T-helper 22 cell (primary cell): Measurements from ENCODE around the gene LRRC37A.
"Not testable (repeated sequence)": the region's sequence is repeated elsewhere in the genome, so short reads cannot be mapped to it uniquely, and the experiment has no call there.

ENCODE experiments used
- DNase-seq: peaks from one replicate; pipeline ENCODE4 v3.0.0-alpha.2; 2020; ENCODE audit warnings: low read depth

LRRC37A gene

DNA sequence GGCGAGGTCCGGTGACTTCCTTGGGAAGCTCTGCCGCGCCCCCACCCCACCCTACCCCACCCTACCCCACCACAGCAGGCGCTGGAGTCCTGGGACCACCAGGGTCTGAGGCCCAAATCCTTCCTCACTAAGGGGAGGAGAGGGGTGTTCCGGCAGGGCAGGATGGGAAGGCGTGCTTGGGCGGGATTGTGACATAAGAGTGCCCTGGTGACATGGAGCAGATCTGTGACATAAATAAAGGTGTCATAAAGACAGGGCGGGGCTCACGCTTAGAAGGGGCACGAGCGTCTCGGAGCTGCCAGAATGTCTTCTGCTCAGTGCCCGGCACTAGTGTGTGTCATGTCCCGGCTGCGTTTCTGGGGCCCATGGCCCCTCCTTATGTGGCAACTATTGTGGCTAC is at the start of gene LRRC37A:
LRRC37A (plus strand) TSS at position 301 of the 400 bp plus-strand sequence; CDS start at position 304, 3 bp downstream.
- not testable (repeated sequence) for DNase-seq

DNA sequence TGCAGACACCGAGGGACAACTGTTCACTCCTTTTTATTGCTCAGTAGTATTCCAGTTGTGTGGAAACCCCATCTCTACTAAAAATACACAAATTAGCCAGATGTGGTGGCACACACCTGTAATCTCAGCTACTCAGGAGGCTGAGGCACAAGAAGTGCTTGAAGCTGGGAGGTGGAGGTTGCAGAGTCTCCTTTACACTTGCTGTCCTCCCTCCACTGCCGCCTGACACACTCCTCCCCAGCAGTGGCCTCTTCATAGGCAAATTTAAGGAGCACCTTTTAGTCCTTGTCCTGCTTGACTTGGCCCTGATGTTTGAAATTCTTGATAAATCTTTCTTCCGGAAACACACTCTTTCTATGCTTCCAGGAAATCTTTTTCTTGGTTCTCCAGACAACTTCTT is 45.8 kb upstream of the LRRC37A start:
- DNase-seq = not testable (repeated sequence)

GRCh38 chr17:46252804-46253203 is 42.1 kb upstream of the LRRC37A start:
- DNase-seq = not testable (repeated sequence)

DNA sequence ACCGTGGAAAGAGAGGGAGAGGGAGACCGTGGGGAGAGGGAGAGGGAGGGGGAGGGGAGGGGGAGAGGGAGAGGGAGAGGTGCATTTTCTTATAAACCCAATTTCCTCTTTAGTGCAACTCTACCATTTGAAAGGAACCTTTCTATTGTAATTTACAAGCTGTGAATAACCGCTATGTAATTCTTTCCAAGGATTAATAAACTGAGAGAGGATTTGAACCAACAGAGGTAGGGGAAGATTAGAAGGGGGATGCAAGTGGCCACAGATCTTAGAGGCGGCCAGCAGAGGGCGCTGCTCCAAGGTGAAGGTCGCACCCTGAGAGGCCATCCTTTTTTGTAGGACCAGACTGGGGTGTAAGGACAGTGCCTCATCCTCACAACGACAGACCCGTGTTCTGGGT is 41.2 kb upstream of the LRRC37A start:
- DNase-seq = peak; percentile 51

DNA sequence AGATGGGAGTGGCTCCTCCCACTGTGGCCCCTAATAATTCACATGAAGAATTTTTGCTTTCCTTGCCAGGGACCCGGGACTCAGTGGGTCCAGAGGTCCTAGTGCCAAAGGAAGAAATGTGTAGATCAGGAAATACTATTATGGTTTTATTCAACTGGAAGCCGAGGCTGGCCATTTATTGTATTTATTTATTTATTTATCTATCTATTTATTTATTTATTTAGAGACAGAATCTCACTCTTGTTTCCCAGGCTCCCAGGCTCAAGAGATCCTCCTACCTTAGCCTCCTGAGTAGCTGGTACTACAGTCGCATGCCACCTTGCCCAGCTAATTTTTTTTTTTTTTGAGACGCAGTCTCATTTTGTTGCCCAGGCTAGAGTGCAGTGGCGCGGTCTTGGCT is 40.7 kb upstream of the LRRC37A start:
- not testable (repeated sequence) for DNase-seq

DNA sequence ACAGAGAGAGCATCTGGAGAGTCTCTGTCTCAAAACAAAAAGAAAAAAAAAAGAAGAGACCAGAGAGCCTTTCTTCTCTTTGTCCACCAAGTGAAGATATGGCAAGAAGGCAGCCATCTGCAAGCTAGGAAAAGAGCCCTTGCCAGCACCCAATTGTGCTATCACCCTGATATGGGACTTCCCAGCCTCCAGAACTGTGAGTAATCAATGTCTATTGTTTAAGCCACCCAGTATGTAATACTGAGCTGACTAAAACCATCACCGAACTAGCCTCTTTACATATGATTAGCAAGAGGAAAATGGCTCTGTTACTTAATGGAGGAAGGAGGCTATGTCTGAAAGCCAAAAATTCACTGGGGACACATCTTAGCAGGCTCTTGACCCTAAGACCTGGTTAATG is 38.6 kb upstream of the LRRC37A start:
- DNase-seq = not testable (repeated sequence)

DNA sequence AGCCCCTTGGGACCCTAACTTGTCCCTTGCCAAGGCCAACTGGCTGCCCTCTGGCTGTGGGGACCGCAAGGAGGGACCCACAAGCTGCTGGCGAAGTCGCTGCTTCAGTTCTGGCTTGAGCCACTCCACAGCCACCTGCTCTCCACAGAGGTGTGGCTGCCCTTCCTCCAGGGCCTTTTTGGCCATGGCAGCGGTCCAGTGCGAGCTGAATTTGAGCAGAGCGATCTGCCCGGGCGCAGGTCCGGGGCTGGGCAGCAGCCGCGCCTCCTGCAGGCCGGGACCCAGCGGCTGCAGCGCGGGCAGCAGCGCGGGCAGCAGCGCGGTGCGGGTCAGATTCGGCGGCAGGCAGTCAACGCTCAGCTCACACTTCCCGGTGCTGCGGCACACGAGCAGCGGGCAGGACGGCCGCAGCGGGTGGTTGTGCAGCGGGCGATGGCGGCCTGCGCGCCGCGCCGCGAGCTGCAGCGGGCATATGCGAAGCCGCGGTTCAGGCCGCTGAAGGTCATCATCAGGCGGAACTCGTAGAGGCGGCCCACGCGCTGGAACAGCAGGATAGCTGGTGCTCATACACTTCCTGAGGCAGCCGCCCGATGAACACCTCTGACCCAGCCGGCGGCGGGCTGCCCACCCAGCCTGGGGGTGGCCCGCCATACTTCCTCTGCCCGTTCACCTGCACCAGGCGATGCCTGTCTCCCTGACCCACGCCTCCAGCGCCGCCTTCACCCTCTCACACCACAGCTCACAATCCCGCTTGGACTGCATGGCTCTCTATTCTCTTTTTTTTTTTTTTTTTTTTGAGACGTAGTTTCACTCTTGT is 34.9 kb upstream of the LRRC37A start:
- DNase-seq = not testable (repeated sequence)

GRCh38 chr17:46262271-46262670 is 32.7 kb upstream of the LRRC37A start:
- no peak for DNase-seq

DNA sequence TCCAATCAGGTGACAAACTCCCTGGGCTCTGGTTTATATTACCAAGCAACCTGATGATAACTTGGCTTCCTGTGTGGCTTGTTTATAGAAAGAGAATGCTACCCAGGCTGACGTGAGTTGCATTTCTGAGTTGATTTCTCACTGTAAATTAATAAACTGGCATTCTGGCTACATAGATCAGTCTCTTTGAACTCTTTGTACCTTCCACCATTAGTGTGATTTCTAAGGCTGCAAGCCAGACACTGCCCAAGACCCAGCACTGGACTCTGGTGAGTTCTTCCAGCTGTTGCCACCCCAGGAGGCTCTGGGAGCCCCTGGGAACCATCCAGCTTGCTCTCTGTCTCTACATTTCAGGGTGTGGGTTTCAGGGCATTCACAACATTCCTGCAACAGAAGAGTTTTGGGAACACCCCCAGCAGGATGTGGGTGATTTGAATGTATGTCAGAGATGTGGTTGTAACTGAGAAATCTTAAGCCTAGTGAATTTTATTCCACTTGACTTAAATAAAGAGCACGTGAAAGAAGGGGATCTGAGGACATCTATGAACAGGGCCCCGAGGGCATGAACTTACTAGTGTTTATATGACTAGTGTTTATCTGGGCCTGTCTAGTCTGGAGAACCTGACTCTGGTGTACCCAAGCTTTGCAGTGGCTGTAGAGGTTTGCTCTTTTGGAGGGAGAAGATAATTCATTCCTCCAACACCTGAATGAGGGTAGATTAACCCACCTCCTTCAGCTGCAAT is 30.3 kb upstream of the LRRC37A start:
- DNase-seq = peak; percentile 19

- not testable (repeated sequence) for DNase-seq
Measured at GRCh38 chr17:46266063-46266655, 28.8 kb upstream of the LRRC37A start.

GRCh38 chr17:46266656-46267544 is 28.0 kb upstream of the LRRC37A start:
- DNase-seq = peak; percentile 75

DNA sequence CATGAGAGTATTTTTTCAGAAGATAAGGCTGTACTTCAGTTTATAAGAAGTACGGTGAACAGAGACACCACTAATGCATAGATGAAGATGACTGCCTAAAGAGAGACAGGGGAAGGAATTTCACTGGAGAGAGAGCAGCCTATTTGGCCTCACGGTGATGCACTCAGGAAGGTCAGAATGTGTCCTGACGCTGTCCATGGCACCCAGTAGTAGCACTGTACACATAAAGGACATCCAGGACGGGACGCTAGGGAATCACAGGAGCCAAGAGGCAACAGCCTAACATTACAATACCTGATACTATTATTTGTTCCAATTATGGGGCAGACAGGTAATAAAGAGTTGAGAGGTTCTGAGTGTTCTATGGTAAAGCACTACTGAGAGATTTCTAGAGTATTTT is 24.9 kb upstream of the LRRC37A start:
- no peak for DNase-seq

- no peak for DNase-seq
Measured at GRCh38 chr17:46273541-46274236, 21.2 kb upstream of the LRRC37A start.

- no peak for DNase-seq
Measured at GRCh38 chr17:46274238-46274637, 20.7 kb upstream of the LRRC37A start.

- not testable (repeated sequence) for DNase-seq
Measured at GRCh38 chr17:46276728-46277479, 18.0 kb upstream of the LRRC37A start.

GRCh38 chr17:46281336-46281735 is 13.6 kb upstream of the LRRC37A start:
- DNase-seq = not testable (repeated sequence)

DNA sequence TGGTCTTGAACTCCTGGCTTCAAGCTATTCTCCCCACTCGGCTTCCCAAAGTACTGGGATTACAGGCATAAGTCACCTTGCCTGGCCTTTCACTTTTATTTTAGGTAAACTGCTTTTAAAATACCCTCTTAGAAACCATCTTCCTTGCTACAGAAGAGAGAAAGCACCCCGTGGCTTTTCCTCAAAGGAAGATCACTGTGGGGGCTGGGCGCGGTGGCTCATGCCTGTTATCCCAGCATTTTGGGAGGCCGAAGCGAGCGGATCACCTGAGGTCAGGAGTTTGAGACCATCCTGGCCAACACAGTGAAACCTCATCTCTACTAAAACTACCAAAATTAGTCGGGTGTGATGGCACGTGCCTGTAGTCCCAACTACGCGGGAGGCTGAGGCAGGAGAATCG is 12.3 kb upstream of the LRRC37A start:
- DNase-seq = not testable (repeated sequence)

DNA sequence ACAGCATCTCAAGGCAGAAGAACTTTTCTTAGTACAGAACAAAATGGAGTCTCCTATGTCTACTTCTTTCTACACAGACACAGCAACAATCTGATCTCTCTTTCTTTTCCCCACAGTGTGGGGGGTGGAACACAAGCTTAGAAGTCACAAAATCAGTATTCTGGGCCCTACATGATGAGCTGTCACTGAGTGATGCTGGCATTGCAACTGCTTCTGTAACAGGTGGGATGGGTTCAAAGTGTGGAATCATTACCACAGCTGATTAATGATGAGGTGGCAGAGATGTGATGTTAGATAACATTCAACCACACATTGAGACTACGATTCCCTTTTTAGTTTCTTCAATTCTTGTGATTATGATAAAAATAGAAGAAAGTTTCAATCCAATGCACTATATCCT is 10.5 kb upstream of the LRRC37A start:
- peak; percentile 39 for DNase-seq

- not testable (repeated sequence) for DNase-seq
Measured at GRCh38 chr17:46285500-46285899, 9.4 kb upstream of the LRRC37A start.

DNA sequence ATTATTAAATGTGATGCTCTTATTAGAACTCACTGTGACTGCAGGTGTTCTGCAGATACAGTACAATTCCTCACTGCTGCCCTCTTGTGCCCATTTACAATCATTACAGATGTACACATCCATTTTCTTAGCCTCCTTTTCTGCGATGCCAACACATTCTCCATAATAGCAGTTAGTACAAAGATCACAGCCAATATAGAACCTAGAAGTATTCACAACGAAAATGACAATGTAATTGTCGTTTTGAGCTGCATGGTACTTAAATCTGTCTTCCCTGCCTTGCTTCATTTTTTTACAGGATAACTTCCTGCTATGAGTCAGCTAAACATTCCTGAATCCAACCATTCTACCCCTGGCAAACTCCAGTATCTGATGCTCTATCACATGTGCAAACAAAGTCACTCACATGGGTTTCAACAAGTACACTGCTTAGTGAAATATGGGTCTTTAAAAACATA is 8.1 kb upstream of the LRRC37A start:
- DNase-seq = peak; percentile 28
